ENCODE measurements around the gene PADI3.

PADI3 gene

GRCh38 chr1:17306921-17307320 lies 58.0 kb downstream of the PADI3 start:
- TF ChIP-seq CTCF (IDR thresholded peaks at IDR 0.05; ENCODE audit: borderline replicate concordance, control extremely low read depth, extremely low read depth, insufficient read depth, missing control alignments): no peak
- in situ Hi-C loops (cut with MboI; ENCODE audit: low sequenced_read_pairs, unreplicated experiment): no loop called here
- DNase-seq (ENCODE audit: low spot score): no peak

- no peak for TF ChIP-seq CTCF (IDR thresholded peaks at IDR 0.05; ENCODE audit: borderline replicate concordance, control extremely low read depth, extremely low read depth, insufficient read depth, missing control alignments)
- in situ Hi-C loops (cut with MboI; ENCODE audit: low sequenced_read_pairs, unreplicated experiment): no loop called here
Observed at GRCh38 chr1:17307329-17307728, 58.4 kb downstream of the PADI3 start.

GRCh38 chr1:17307946-17308345 lies 59.0 kb downstream of the PADI3 start, which contains the start of gene PADI4:
TSS of gene PADI4 (plus strand) at chr1:17308197. CDS start at chr1:17308223, 26 bp downstream.
- TF ChIP-seq CTCF (IDR thresholded peaks at IDR 0.05; ENCODE audit: borderline replicate concordance, control extremely low read depth, extremely low read depth, insufficient read depth, missing control alignments): no peak
- in situ Hi-C loops (cut with MboI; ENCODE audit: low sequenced_read_pairs, unreplicated experiment): no loop called here
- DNase-seq (ENCODE audit: low spot score): no peak

More at GRCh38 chr1:17307329-17307728, 58.4 kb downstream of the PADI3 start:
- no peak for DNase-seq (ENCODE audit: low spot score)

GRCh38 chr1:17308593-17308992 lies 59.7 kb downstream of the PADI3 start:
- TF ChIP-seq CTCF (IDR thresholded peaks at IDR 0.05; ENCODE audit: borderline replicate concordance, control extremely low read depth, extremely low read depth, insufficient read depth, missing control alignments): no peak
- no peak for DNase-seq (ENCODE audit: low spot score)
- in situ Hi-C loops (cut with MboI; ENCODE audit: low sequenced_read_pairs, unreplicated experiment): no loop called here

- DNase-seq (ENCODE audit: low spot score): no peak
- TF ChIP-seq CTCF (IDR thresholded peaks at IDR 0.05; ENCODE audit: borderline replicate concordance, control extremely low read depth, extremely low read depth, insufficient read depth, missing control alignments): no peak
- in situ Hi-C loops (cut with MboI; ENCODE audit: low sequenced_read_pairs, unreplicated experiment): no loop called here
Observed at GRCh38 chr1:17309426-17310067, 60.6 kb downstream of the PADI3 start.

- TF ChIP-seq CTCF (IDR thresholded peaks at IDR 0.05; ENCODE audit: borderline replicate concordance, control extremely low read depth, extremely low read depth, insufficient read depth, missing control alignments): no peak
- in situ Hi-C loops (cut with MboI; ENCODE audit: low sequenced_read_pairs, unreplicated experiment): no loop called here
- DNase-seq (ENCODE audit: low spot score): no peak
Observed at GRCh38 chr1:17310068-17310640, 61.3 kb downstream of the PADI3 start.
